AG10803 (cell line): ENCODE results near the gene CSTF1.

Experiments used
- DNase-seq: peaks from one replicate; pipeline ENCODE4 v3.0.0; 2010; ENCODE audit warnings: low read depth
- H3K4me3 ChIP-seq: 2 replicates; pipeline ENCODE4 v1.5.1; 2011; ENCODE audit warnings: mild to moderate bottlenecking, low read length, control low read depth
- CTCF ChIP-seq: conservative IDR thresholded peaks from 2 replicates; pipeline ENCODE4 v1.5.1; 2011; ENCODE audit warnings: mild to moderate bottlenecking, low read length, control low read depth, inconsistent platforms

Gene CSTF1

GRCh38 chr20:56440346-56441007, 48.0 kb downstream of the CSTF1 start:
- no peak for DNase-seq
- TF ChIP-seq CTCF = no peak
- no peak overlapping the region for H3K4me3 ChIP-seq

GRCh38 chr20:56442389-56443365, 50.2 kb downstream of the CSTF1 start:
- no peak overlapping the region for H3K4me3 ChIP-seq
- peak; percentile 32 for DNase-seq
- no peak for TF ChIP-seq CTCF

GRCh38 chr20:56443654-56444540, 51.5 kb downstream of the CSTF1 start:
- DNase-seq = no peak

GRCh38 chr20:56445130-56445529, 52.7 kb downstream of the CSTF1 start:
- no peak for TF ChIP-seq CTCF
- no peak for DNase-seq
- H3K4me3 ChIP-seq = no peak overlapping the region

More at GRCh38 chr20:56443654-56444540, 51.5 kb downstream of the CSTF1 start:
- H3K4me3 ChIP-seq = no peak overlapping the region
- no peak for TF ChIP-seq CTCF

- no peak for TF ChIP-seq CTCF
- no peak overlapping the region for H3K4me3 ChIP-seq
- DNase-seq = no peak
Observed at GRCh38 chr20:56445540-56445939, 53.1 kb downstream of the CSTF1 start.

GRCh38 chr20:56447227-56447626, 54.8 kb downstream of the CSTF1 start:
- no peak overlapping the region for H3K4me3 ChIP-seq
- no peak for DNase-seq
- TF ChIP-seq CTCF = no peak
